Measurements from ENCODE around the gene AQP9.

The AQP9 gene

DNA sequence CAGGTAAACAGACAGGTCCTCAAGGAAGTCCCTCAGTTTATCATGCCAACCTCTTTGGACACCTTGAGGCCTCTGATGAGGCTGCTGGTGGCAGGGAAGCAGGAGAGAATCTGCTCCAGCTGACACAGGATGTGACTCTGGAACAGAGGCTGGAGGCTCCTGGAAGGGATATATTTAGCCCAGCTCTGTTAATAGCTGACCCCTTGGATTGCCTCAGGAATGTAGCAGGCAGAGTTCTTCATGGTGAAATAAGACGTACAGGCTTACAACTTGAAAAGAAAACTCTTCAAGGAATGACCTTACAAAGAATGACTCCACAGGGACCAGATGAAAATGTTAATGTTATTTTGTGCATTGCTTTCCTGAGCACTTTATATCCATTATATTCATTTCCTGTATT, 90.5 kb downstream of the AQP9 start:
- no peak for DNase-seq

DNA sequence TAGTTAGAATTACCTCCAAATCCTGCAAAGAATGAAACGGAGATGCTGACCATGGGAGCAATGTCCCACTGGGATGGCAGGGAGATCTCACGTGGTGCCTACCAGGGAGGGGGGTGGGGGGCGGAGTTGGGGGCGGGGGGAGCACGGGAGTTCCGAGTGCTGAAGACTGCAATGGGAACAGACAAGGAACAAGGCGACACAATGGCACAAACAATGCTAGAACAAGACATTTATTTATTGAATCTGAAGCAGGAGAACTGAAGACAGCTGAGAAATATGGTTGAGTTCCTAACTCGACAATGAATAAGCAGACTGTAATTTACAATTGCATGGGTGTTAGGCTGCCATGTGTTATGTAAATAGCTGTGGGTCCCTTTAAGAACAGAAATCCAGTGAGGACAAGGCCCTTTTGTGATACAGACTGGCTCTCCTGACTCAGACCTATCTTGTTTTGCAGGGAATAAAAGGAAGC, 91.2 kb downstream of the AQP9 start:
- DNase-seq = no peak

GRCh38 chr15:58232281-58233065, 94.3 kb downstream of the AQP9 start:
- DNase-seq = no peak

DNA sequence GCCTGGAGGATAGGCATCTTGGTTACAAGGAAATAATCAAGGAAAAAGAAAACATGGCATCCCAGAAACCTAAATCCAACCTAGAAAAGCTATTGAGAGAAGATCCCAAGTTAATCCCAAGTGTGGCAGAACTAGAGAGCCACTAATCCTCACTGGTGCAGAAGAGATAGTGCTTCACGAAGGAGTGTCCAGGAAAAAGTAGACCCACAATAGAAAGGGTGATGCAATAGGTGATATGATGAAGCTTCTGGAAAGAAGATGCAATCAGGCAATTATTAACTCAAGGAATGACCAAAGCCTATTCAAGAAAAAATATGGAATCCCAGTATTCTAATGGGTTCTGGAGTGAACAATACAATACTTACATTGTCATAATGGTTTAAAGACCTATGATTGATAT, 95.2 kb downstream of the AQP9 start:
- DNase-seq = no peak
